Left ventricle myocardium superior (tissue), 1 donor: ENCODE results near the gene HPCAL1. TPM values are rescaled to one million over a fixed set of nuclear protein-coding genes. Genes with fewer than 3 reads are reported as not detected.

Source experiments
- ATAC-seq: fragments of 200-7000 bp; cut with Tn5 transposase; one replicate; pipeline ENCODE4 v1.9.1; 2020; ENCODE audit warnings: mild to moderate bottlenecking, moderate library complexity
- DNase-seq: peaks from one replicate; pipeline ENCODE4 v3.0.0-alpha.2; 2020
- intact Hi-C: fragments of 100-400 bp; cut with micrococcal nuclease; formaldehyde crosslinking; loops from one replicate; pipeline ENCODE4 v1.11.0; 2022
- total RNA-seq: library from RNA; stranded (reverse); fragmentation: NEBNext Ultra II Directional; extraction: Animal tissue kit (Norgen Biotek cat#: 25700); gene quantifications from one replicate; pipeline ENCODE4 v1.2.1, GENCODE V29; 2021
- donor health status: DM: no; HTN: yes; CAD: no; lungs with severe emphysema.

Gene HPCAL1
- total RNA-seq, 1 donor from 2014 or later: 40.5 TPM

DNA sequence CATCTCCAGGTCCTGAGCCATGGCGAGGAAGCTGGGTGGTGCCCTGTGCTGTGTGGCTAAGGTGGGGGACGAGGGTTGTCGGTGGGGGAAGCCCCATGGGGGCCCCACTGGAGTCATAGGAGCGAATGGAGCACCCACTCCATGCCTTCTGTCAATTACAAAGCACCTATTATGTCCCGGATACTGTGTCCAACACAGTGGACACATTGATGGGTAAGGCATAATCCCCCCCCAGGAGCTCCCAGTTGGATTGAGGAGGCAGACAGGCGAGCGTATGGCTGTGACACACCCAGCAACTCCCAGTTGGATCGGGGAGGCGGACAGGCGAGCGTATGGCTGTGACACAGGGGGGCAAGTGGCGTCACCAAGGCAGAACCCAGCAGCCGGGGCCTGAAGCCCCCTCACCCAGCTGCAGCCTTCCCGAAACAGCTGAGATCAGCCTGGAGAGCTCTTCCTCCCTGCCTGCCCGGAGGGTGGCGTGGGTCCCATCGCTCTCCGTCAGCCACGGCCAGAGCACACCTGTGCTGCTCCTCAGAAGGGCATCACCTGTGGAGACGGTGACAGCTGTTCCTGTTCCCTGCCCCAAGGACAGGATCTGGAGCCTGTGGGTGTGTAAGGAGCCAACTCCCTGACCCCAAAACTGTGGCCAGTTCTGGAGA lies 69.6 kb downstream of the HPCAL1 start:
- ATAC-seq (no peak), DNase-seq (no peak)
- intact Hi-C loops: no loop called here

DNA sequence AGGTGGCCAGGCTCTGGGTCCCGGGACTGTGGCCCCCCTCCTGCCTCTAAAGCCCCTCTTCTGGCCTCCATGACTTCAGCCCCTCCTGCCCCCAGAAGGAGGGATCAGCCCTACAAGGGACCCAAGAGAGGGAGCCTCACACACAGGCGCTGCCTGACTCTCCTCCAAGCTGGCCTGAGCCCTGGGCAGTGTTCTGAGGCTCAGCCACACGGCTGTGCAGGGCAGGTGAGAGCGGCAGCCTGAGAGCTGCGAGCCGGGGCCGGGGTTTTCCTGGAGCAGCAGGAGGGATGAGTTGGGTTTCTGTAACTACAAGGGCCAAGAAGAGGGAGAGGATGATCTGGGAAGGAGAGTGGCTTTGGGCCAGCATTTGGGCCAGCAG lies 70.1 kb downstream of the HPCAL1 start:
- intact Hi-C loops: no loop called here
- no peak for ATAC-seq
- no peak for DNase-seq

DNA sequence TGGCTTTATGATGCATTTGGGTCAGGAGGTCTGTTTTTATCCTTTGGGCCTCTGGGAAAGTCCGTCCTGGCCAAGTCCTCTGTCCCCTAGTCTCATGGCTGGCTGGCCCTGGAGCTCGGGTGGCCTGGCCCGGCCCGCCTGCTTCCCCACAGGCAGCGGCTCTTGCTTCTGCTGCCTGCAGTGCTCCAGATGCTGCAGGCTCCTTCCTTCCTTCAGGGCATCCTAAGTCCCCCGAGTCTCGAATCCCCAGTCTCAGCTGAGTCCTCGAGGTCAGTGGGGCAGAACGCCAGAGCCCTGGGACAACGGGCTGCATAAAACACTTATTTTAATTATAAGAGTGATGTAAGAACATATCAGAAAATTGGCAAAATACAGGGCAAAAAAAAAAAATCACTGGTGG lies 71.2 kb downstream of the HPCAL1 start:
- DNase-seq (no peak), ATAC-seq (no peak)
- intact Hi-C loops: no loop called here

DNA sequence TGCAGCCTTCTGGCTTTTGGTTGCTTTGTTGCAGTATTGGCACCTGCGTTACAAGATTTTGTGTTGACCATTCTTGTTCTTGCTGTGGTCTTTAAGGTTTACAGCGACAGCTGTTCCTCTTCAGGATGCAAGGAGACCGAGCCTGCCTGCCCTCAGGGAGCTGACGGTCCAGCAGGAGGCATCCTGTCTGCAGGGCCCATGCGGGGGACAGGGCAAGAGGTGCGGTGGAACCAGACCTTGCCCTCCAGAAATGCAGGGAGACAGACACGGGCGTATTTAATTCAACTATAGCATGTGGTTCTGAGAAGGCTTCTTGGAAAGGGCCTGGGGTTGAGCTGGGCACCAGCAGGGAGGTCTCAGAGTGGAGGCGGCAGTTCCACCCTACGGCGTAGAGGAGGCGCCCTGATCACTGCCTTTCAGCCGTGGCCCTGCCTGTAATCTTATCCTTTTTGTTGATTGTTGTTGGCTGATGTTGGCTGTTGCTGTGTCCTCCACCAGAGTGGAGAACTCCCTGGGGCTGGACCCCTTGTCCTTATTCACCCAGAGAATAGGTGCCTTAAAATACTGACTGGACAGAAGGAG lies 71.7 kb downstream of the HPCAL1 start:
- no peak for ATAC-seq
- no peak for DNase-seq
- intact Hi-C loops: no loop called here

DNA sequence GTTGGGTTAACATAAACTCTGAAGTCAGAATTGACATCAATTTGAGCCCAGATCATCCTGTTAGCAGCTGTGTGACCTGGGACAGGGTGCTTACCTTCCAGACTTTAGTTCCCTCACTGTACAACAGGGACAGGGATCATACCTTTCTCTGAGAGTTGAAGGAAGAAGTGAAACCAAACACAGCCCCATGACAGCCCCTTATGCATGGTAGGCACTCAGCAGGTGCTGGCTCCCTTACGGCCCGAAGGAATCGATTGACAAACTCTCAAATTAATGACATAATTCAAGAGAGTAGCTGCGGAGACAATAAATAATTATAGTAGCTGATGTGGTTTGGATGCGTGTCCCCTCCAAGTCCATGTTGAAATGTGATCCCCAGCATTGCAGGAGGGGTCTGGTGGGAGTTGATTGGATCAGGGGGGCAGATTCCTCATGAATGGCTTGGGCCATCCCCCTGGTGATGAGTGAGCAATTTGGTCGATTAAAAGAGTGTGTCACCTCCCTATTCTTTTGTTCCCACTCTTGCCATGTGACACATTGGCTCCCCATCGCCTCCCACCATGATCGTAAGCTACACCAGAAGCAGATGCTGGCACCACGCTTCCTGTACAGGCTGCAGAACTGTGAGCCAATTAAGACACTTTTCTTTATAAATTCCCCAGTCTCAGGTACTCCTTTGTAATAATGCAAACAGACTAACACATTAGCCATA lies 73.0 kb downstream of the HPCAL1 start:
- intact Hi-C loops: no loop called here

DNA sequence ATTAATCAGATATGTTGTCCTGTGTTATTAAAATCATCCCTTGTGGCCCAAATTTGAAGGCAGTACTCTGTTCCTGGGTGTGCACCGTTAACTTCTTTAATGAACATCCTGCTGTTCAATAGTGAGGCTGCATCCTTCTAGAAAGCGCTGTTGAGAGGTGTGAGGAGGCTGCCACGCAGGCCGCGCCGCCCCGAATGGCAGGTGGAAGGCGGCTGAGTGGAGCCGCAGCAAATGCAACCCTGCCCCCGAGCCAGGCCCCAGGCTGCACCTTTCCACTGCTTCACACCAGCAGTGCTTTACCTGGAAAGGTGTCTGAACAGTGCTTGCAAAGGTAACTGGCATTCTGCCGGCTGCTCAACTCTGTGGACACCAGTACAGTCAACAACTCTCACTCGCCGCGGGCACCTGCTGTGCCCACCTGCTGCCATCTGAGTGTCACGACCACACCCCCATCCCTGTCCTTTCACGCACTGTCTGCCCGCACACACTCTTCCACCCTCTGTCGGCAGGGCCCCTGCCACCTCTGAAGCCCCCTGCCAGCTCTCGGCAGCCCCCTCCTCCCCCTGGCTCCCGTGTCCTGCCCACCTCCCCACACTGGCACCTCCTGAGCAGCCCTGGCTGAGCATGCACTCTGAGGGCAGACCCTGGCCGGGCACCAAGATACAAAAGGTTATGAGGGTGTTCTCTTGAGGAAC lies 74.5 kb downstream of the HPCAL1 start:
- DNase-seq (no peak), ATAC-seq (no peak)
- intact Hi-C loops: no loop called here

More for the DNA sequence above, 73.0 kb downstream of the HPCAL1 start:
- DNase-seq (no peak), ATAC-seq (no peak)

DNA sequence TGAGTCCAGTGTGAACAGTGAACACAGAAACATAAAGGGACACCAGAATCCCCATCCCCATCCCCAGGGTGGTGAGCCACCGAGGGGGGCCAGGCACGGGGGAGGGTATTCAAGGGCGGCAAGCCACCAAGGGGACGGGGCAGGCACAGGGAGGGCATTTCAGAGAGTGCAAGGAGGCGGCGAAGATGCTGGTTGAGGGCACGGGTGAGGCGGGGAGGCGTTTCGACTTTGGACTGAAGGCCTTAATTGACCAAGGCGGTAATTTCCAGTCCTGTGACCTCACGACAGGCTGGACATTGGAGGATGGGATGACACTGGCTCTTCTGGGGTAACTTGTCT lies 75.0 kb downstream of the HPCAL1 start:
- intact Hi-C loops: no loop called here
- DNase-seq (no peak), ATAC-seq (no peak)

DNA sequence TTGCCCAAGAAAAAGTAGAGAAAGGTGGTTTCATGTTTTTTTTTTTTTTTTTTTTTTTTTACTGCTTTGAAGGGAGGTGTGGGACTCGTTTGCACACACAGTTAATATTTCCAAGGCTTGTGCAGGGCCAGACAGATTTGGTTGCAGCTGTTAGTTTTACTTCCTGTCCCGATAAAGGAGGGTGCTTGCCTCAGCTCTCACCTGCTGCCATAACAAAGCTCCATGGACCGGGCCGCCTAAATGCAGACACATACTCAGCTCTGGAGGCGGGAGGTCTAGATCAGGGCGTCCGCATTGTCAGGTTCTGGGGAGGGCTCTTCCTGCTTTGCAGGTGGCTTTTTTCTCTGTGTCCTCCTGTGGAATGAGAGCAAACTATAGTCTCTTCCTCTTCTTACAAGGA lies 75.5 kb downstream of the HPCAL1 start:
- DNase-seq (no peak), ATAC-seq (no peak)
- intact Hi-C loops: no loop called here

DNA sequence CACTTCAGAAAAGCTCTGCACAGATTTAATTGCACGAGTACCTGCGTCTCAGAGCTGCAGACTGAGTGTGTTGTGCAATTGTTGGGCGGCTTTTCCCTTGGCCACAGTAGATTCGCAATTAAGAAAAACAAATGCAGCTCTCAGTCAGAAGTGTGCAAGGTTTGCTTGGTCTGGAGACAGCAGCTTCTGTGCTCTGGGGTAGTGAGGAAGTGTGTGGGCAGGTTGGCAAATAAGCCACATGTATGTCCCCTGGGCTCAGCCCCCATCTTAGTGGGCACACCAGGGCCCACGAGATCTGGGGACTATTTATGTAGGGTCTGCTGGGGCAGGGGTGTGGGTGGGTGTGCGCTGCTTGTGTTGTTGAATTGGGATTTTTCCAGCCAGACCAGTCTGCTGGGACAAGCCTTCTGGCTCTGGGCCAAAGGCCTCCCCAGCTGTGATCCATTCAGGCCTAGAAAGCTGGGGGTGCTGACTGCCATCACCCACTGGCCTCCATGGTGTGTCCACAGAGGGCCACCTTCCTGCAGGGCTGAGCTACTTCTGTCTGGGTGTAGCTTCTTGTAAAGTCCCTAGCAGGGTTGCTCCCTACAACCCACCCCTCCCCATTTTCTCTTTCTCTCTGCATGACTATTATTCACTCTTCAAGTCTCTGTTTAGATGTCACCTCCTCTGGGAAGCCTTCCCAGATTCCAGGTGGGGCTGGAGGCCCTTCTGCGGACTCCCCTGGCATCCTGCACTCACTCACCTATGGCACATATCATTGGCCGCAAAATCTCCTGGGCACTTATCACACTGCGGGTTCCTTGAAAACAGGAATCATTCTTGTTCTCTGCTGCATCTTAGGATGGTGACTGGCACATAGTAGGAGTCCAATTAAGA lies 77.6 kb downstream of the HPCAL1 start:
- DNase-seq (no peak), ATAC-seq (no peak)
- intact Hi-C loops: no loop called here

DNA sequence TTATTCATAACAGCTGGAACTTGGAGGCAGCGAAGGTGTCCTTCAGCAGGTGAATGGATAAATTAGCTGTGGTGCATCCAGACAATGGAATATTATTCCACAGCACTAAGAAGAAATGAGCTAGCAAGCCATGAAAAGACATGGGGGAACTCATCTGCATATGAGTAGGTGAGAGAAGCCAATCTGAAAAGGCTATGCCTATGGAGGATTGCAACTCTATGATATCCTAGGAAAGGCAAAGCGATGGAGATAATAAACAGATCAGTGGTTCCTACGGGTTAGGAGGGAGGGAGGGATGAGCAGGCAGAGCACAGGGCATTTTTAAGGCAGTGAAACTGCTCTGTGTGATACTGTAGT lies 79.3 kb downstream of the HPCAL1 start:
- ATAC-seq: no peak
- intact Hi-C loops: no loop called here
- no peak for DNase-seq

DNA sequence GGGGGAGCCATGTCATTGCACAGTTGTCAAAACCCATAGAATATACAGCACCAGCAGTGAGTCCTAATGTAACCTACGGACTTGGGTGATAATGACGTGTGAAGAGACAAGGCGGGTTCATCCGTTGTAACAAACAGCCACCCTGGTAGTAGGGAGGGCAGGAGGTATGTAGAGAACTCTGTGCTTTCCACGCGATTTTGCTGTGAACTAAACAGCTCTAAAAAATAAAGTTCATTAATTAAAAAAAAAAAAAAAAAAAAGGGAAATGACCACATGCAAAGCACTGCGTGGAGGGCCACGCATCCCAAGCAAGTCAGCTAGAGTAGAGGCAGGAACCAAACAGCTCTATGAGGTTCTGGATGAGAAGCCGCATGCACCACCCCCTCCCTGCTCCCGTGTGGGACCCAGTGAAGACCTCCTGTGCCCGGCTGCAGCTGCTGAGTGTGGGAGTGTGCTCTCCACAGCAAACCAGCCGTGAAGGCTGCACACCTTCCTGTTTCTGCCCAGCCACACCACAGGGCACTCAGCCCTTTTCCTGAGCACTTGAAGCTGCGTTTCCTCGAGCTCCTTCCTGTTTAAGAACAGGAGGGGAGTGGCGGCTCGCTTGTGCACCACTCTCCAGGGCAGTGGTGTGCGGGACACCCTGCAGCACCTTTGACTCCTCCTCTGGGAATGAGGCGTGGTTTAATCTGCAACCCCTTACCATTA lies 79.8 kb downstream of the HPCAL1 start:
- intact Hi-C loops: no loop called here
- ATAC-seq (peak; percentile 62), DNase-seq (peak; percentile 59)

DNA sequence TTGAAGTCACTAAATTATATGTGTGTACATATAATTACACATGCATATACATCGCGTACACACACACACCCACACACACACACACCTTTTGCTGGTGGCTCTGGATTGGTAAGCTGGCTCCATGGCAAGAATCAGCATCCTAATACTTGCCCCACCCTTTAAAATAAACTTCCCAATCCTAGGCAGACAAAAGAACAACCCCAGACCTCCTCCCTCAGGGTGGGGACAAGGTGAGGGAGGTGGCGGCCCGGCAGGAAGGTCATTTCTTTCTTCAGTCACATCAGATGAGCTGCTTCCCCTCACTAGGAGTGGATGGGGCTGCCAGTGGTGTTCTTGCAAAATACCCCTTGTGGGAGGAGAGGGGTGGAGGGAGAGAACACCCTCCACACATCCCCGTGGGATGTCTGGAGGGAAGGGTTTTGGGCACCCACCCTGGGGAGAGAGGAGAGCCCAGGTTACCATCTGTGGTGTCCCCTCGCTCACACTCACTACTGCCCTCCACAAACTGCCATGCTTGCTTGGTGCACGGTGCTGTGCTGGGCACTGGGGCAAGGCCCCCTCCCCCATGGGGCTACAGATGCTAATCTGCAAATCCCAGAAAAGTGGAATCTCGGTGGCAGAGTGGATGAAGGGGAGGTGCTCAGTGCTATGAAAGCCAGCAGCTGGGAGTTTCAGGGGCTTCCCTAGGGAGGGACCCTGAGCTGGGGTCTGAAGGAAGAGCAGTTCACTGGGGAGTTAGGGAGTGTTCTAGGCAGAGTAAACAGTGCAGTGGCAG lies 81.4 kb downstream of the HPCAL1 start:
- DNase-seq (no peak), ATAC-seq (no peak)
- intact Hi-C loops: no loop called here

DNA sequence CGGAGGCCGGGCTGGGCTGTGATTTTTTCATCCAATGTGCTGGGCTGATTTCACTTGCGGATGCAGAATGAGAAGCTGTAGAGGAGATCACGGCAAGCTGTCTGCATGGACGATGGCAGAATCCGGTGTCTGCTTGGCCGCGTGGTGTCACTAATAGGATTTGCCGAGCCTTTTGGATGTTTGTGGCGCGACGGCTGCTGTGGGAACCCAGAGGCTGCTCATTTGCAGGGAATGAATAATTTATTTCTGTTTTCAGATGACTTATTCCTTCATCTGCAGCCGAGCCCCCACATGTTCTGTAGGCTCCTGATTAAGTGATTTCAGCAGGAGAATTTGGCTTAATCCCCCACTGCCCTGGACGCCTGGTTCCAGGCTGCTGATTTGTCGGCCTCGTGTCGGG lies 82.8 kb downstream of the HPCAL1 start:
- intact Hi-C loops: no loop called here
- ATAC-seq (no peak), DNase-seq (no peak)

DNA sequence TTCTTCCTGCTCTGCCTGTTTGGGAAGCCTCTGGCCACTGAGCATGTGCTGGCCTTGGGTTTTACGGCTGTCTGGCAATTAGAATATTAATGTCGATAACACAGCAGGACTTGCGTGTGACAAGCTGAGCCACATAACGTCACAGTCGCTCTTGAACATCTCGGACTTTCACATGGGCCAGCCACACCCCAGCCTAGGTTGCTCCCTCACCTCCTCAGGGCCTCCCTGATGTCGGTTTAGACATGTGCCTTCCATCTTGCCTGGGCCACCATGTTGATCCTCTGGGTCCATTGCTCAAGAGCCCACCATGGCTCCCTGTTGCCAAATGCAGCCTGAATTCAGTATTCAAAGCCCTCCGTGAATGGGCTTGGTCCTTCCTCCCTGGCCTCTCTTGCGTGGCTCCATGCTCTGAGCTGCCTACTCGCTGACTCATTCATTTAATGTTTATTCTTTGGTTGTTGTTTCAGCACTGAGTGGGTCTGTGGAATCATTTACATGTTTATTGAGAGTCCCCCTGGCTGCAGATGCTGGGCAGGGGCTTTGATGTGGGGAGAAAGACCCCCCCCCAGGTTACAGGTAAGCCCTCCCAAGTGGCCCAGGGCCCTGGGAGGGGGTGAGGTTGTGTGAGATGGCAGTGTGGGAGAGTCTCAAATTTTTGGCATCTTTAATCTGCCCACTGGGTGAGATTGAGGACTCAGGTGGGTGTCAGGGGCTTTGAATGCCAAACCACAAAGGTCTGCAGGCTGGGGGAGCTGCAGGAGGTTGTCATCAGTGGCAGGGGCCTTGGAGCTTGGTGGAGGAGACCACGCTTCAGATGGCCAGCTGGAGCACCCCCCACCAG lies 83.4 kb downstream of the HPCAL1 start:
- ATAC-seq: no peak
- no peak for DNase-seq
- intact Hi-C loops: no loop called here

DNA sequence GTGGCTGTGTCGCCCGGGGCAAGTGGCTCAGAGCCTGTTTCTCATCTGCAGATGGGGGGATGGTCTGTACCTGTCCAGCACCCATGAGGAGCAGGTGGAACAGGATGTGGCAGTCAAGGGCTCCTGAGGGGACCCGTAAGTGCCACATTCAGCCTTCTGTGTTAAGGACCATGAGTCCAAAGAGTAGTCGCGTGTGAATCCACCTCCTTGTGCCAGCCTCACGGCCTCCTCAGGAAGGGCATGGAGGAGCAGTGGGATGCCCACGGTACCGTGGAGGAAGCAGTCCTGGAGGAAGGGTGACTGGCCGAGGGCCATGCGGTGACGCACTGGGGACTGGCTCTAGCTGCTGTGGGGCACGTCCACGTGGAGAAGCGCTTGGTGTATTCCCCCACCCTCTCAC lies 84.3 kb downstream of the HPCAL1 start:
- DNase-seq: no peak
- intact Hi-C loops: no loop called here
- no peak for ATAC-seq

DNA sequence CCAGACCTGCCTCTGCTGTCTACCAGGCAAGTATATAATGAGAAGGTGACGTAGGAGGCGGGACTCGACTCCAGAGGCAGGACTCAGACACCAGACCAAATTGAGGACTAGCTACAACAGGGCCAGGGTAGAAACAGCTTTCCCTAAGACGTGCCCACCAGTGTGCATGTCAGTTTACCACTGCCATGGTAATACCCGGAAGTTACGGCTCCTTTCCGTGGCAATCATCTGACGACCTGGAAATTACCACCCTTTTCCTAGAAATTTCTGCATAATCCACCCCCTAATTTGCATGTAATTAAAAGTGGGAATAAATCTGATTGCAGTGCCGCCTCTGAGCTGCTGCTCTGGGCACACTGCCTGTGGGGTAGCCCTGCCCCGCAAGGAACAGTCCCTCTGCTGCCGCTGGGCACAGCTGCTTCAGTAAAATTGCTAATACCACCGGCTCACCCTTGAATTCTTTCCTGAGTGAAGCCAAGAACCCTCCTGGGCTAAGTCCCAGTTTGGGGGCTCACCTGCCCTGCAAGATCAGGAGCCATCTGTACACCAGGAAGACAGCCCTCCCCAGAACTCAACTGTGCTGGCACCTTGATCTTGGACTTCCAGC lies 86.4 kb downstream of the HPCAL1 start:
- no peak for ATAC-seq
- intact Hi-C loops: no loop called here
- no peak for DNase-seq

DNA sequence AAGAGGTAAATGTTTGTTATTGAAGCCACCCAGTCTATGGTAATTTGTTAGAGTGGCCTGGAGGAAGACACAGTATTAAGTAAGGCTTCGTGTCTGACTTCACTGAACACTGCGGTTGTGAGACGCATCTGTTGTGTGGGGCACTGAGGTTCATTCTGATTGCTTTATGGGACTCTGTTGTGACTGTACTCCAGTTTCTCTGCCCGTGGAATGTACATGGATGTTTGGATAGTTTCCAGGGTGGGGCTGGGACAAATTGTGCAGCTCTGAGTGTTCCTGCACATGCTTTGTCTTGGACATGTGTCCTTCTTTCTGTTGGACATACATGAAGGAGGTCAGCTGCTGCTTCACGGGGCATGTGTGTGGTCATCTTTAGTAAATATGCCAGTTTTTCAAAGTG lies 86.9 kb downstream of the HPCAL1 start:
- DNase-seq (no peak), ATAC-seq (peak; percentile 52)

More for the DNA sequence above, 86.9 kb downstream of the HPCAL1 start:
- intact Hi-C loops: no loop called here
